H9 (cell line): ENCODE data around the gene ECHDC3. TPM values are rescaled to one million over a fixed set of nuclear protein-coding genes. Genes with fewer than 3 reads are reported as not detected.

Source experiments
- DNase-seq: peaks from one replicate; pipeline ENCODE4 v3.0.0-alpha.2; 2017
- H2AFZ ChIP-seq: one replicate; pipeline ENCODE4 v1.6.1; 2013; ENCODE audit warnings: mild to moderate bottlenecking, low read length, control low read depth, moderate library complexity
- H2AK5ac ChIP-seq: 2 replicates; pipeline ENCODE4 v1.6.1; 2013; ENCODE audit warnings: low read length, control low read depth, mixed read lengths; ENCODE audit not compliant: insufficient read length
- H2BK120ac ChIP-seq: one replicate; pipeline ENCODE4 v1.6.1; 2013; ENCODE audit warnings: low read depth, mild to moderate bottlenecking, low read length, control low read depth, inconsistent platforms; ENCODE audit not compliant: poor library complexity, severe bottlenecking
- H2BK12ac ChIP-seq: 2 replicates; pipeline ENCODE4 v1.6.1; 2013; ENCODE audit warnings: low read length, control low read depth, mixed read lengths, low read depth; ENCODE audit not compliant: insufficient read length
- H2BK15ac ChIP-seq: 2 replicates; pipeline ENCODE4 v1.6.1; 2013; ENCODE audit warnings: low read depth, low read length, control low read depth
- H2BK20ac ChIP-seq: one replicate; pipeline ENCODE4 v1.6.1; 2013; ENCODE audit warnings: low read depth, mild to moderate bottlenecking, low read length, control low read depth, inconsistent platforms; ENCODE audit not compliant: poor library complexity, severe bottlenecking
- H2BK5ac ChIP-seq: 2 replicates; pipeline ENCODE4 v1.6.1; 2013; ENCODE audit warnings: low read length, control low read depth, mixed read lengths; ENCODE audit not compliant: insufficient read length
- H3K14ac ChIP-seq: 2 replicates; pipeline ENCODE4 v1.6.1; 2013; ENCODE audit warnings: low read length, control low read depth; ENCODE audit not compliant: insufficient read depth
- H3K18ac ChIP-seq: 2 replicates; pipeline ENCODE4 v1.6.1; 2013; ENCODE audit warnings: low read depth, mild to moderate bottlenecking, mixed read lengths, low read length, control low read depth; ENCODE audit not compliant: insufficient read length
- H3K23ac ChIP-seq: 2 replicates; pipeline ENCODE4 v1.6.1; 2013; ENCODE audit warnings: low read length, control low read depth, mixed read lengths, low read depth; ENCODE audit not compliant: insufficient read length
- H3K23me2 ChIP-seq: 2 replicates; pipeline ENCODE4 v1.6.1; 2013; ENCODE audit warnings: low read depth, mild to moderate bottlenecking, mixed read lengths, low read length, control low read depth; ENCODE audit not compliant: insufficient read length, poor library complexity, severe bottlenecking
- H3K27ac ChIP-seq: 2 replicates; pipeline ENCODE4 v1.5.1; 2013; ENCODE audit warnings: low read length, control low read depth, mixed read lengths, low read depth; ENCODE audit not compliant: insufficient read length
- H3K27me3 ChIP-seq: 2 replicates; pipeline ENCODE4 v1.6.1; 2013; ENCODE audit warnings: low read length, control low read depth, inconsistent platforms; ENCODE audit not compliant: insufficient read depth
- H3K4ac ChIP-seq: 2 replicates; pipeline ENCODE4 v1.6.1; 2013; ENCODE audit warnings: low read depth, mild to moderate bottlenecking, control low read depth, inconsistent platforms, low read length, moderate library complexity
- H3K4me1 ChIP-seq: 2 replicates; pipeline ENCODE4 v1.6.1; 2013; ENCODE audit warnings: low read length, control low read depth, inconsistent platforms; ENCODE audit not compliant: insufficient read depth
- H3K4me2 ChIP-seq: 2 replicates; pipeline ENCODE4 v1.6.1; 2013; ENCODE audit warnings: low read length, control low read depth, mixed read lengths; ENCODE audit not compliant: insufficient read length, insufficient read depth
- H3K56ac ChIP-seq: 2 replicates; pipeline ENCODE4 v1.6.1; 2013; ENCODE audit warnings: low read depth, mild to moderate bottlenecking, mixed read lengths, low read length, control low read depth; ENCODE audit not compliant: insufficient read length
- H3K79me1 ChIP-seq: 2 replicates; pipeline ENCODE4 v1.6.1; 2013; ENCODE audit warnings: low read depth, mild to moderate bottlenecking, moderate library complexity, low read length, control low read depth, inconsistent platforms; ENCODE audit not compliant: insufficient read depth, poor library complexity, severe bottlenecking
- H3K79me2 ChIP-seq: 2 replicates; pipeline ENCODE4 v1.6.1; 2013; ENCODE audit warnings: low read length, control low read depth, inconsistent platforms; ENCODE audit not compliant: insufficient read depth
- H3K9ac ChIP-seq: 2 replicates; pipeline ENCODE4 v1.6.1; 2013; ENCODE audit warnings: low read length, control low read depth, mixed read lengths; ENCODE audit not compliant: insufficient read length; ENCODE audit errors: extremely low read depth
- H3K9me3 ChIP-seq: one replicate; pipeline ENCODE4 v1.6.1; 2013; ENCODE audit warnings: low read depth, low read length, inconsistent platforms; ENCODE audit not compliant: control insufficient read depth
- H3T11ph ChIP-seq: one replicate; pipeline ENCODE4 v1.6.1; 2013; ENCODE audit warnings: mild to moderate bottlenecking, low read length, control low read depth, inconsistent platforms
- H4K20me1 ChIP-seq: one replicate; pipeline ENCODE4 v1.6.1; 2013; ENCODE audit not compliant: control insufficient read depth, insufficient read length, insufficient read depth
- H4K5ac ChIP-seq: 2 replicates; pipeline ENCODE4 v1.6.1; 2013; ENCODE audit warnings: low read depth, mild to moderate bottlenecking, mixed read lengths, low read length, control low read depth; ENCODE audit not compliant: insufficient read length
- H4K8ac ChIP-seq: replicated peaks from 2 replicates; pipeline ENCODE4 v1.6.1; 2013; ENCODE audit warnings: low read length, control low read depth, mixed read lengths, low read depth; ENCODE audit not compliant: insufficient read length
- H4K91ac ChIP-seq: 2 replicates; pipeline ENCODE4 v1.6.1; 2013; ENCODE audit warnings: low read depth, mild to moderate bottlenecking, moderate library complexity, mixed read lengths, low read length, control low read depth; ENCODE audit not compliant: insufficient read length
- H3K27ac Mint-ChIP-seq, 3 experiments: 2 replicates in 2 of 3; 3 replicates in 1 of 3; pipeline ENCODE4 v1.8.0; 2020 to 2021; ENCODE audit warnings: mixed read lengths in 3 of 3, mild to moderate bottlenecking in 1 of 3, moderate library complexity in 1 of 3
- H3K27me3 Mint-ChIP-seq: 2 replicates; pipeline ENCODE4 v1.8.0; 2021; ENCODE audit warnings: low read depth, mild to moderate bottlenecking, moderate library complexity, mixed read lengths
- H3K36me3 Mint-ChIP-seq, 3 experiments: 2 replicates in 2 of 3; 3 replicates in 1 of 3; pipeline ENCODE4 v1.8.0; 2020 to 2021; ENCODE audit warnings: low read depth in 3 of 3, mixed read lengths in 3 of 3; ENCODE audit not compliant: insufficient read depth in 1 of 3
- H3K4me1 Mint-ChIP-seq, 2 experiments: 2 replicates each; pipeline ENCODE4 v1.8.0; 2020; ENCODE audit warnings: mixed read lengths in 2 of 2
- H3K4me3 Mint-ChIP-seq, 2 experiments: 2 replicates in 1 of 2; 3 replicates in 1 of 2; pipeline ENCODE4 v1.8.0; 2020 to 2021; ENCODE audit warnings: mild to moderate bottlenecking in 2 of 2, mixed read lengths in 2 of 2, moderate library complexity in 1 of 2
- H3K9me3 Mint-ChIP-seq, 2 experiments: 2 replicates in 1 of 2; 3 replicates in 1 of 2; pipeline ENCODE4 v1.8.0; 2020; ENCODE audit warnings: mild to moderate bottlenecking in 2 of 2, mixed read lengths in 2 of 2, moderate library complexity in 1 of 2
- CTCF ChIP-seq: fragments of 200-600 bp; sonication (generic); conservative IDR thresholded peaks from 3 replicates; pipeline ENCODE4 v1.8.0; 2021; ENCODE audit warnings: antibody characterized with exemption, mild to moderate bottlenecking
- WGBS: extraction: QIAGEN DNeasy Blood & Tissue Kit; methylation state at CpG from one replicate; pipeline ENCODE4 v1.1.7; 2013; ENCODE audit warnings: missing lambda C conversion rate, low lambda C conversion rate, mixed read lengths; ENCODE audit not compliant: insufficient read length; ENCODE audit errors: extremely low coverage; 5-methylcytosine and 5-hydroxymethylcytosine counted together
- total RNA-seq: library from RNA; stranded (reverse); gene quantifications from 2 replicates; pipeline ENCODE4 v1.2.1, GENCODE V29; 2021

The ECHDC3 gene
- total RNA-seq, 1 experiment from 2014 or later, result 9.3 TPM

DNA sequence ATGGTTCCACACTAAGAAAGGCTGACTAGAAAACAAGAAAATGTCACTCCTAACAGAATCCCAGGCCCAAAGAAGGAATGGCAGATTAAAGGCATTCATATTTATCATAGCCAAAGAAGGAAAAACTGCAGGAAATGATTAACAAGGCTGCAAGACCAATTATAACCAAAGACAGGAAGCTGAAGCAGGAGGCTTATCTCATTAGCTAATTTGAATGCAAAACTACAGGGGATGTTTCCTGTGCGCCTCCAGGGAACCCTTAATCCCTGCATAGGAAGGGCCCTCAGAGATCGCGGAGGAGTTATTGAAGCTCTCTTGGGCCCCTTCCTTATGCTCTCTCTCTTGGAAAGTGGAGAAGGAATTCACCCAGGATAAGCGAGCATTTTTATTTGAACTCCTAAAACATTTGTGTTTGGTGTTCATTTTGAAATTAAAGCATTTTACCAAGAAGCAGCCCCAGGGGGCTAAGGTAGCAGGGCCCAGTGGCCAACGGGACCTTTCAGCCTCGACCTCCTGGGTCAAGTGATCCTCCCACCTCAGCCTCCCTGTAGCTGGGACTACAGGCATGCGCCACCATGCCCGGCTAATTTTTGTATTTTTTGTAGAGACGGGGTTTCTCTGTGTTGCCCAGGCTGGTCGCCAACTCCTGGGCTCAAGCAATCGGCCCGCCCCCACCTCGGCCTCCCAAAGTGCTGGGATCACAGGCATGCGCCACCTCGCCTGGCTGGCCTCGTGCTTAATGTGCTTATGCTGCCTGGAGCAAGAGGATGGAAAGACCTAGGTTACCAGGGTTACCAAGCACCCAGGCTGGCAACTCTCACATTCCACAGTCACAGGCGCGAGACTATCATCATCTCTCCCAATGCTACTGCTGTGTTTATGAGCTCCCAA is 56.9 kb downstream of the ECHDC3 start:
- peaks cover 27 to 28% of the 10 kb centered on the region in 2 experiments for H3K4me1 Mint-ChIP-seq
- no peaks in the 10 kb centered on the region for H3K23me2 ChIP-seq
- no peak overlapping the region for H2BK12ac ChIP-seq
- H3K56ac ChIP-seq, result no peak overlapping the region
- DNase-seq, result peak; percentile 53
- H3K9ac ChIP-seq, result no peak overlapping the region
- no peak overlapping the region for H2BK20ac ChIP-seq
- H2BK15ac ChIP-seq, result no peak overlapping the region
- H2AFZ ChIP-seq, result no peak overlapping the region
- no peaks in the 10 kb centered on the region for H4K20me1 ChIP-seq
- H3K4ac ChIP-seq, result no peak overlapping the region
- H3K27me3 ChIP-seq, result no peaks in the 10 kb centered on the region
- H3K27ac Mint-ChIP-seq, result peak overlapping the region; percentile 94 to 97 (median 97); a peak in 6 of 7 replicates
- no CpG with 5 or more reads among the region's 18 CpGs for WGBS
- no peak overlapping the region for H2AK5ac ChIP-seq
- H3K4me2 ChIP-seq, result no peak overlapping the region
- peaks cover 2 to 19% (median 4%) of the 10 kb centered on the region in 3 experiments; a peak in 5 of 7 replicates for H3K36me3 Mint-ChIP-seq
- H3K9me3 Mint-ChIP-seq, result peaks cover 10 to 19% of the 10 kb centered on the region in 2 experiments
- H3K23ac ChIP-seq, result no peak overlapping the region
- peak overlapping the region; percentile 7 for H3K18ac ChIP-seq
- H3K14ac ChIP-seq, result no peak overlapping the region
- no peak overlapping the region for H4K8ac ChIP-seq
- H3K4me3 Mint-ChIP-seq, result peak overlapping the region in 1 of 2 experiments; percentile 53; a peak in 3 of 5 replicates
- H3K27me3 Mint-ChIP-seq, result peaks cover 3% of the 10 kb centered on the region; the same call in 1 of the 2 replicates
- H4K5ac ChIP-seq, result no peak overlapping the region
- no peaks in the 10 kb centered on the region for H3K79me2 ChIP-seq
- no peak overlapping the region for H3K27ac ChIP-seq
- TF ChIP-seq CTCF, result no peak
- no peaks in the 10 kb centered on the region; the same call in 1 of the 2 replicates for H3K4me1 ChIP-seq
- H3K9me3 ChIP-seq, result no peaks in the 10 kb centered on the region
- no peaks in the 10 kb centered on the region for H3K79me1 ChIP-seq
- no peak overlapping the region for H4K91ac ChIP-seq
- H2BK5ac ChIP-seq, result no peak overlapping the region
- no peak overlapping the region for H2BK120ac ChIP-seq
- no peak overlapping the region for H3T11ph ChIP-seq
